ELF-1 (cell line): Measurements from ENCODE around the gene TLK2.
"Not testable (repeated sequence)": the region's sequence is repeated elsewhere in the genome, so short reads cannot be mapped to it uniquely, and the experiment has no call there.

Experiments
- DNase-seq: peaks from one replicate; pipeline ENCODE4 v3.0.0-alpha.2; 2016; ENCODE audit warnings: low read depth, low spot score

Gene TLK2

GRCh38 chr17:62482553-62482952 is 3.9 kb downstream of the TLK2 start:
- not testable (repeated sequence) for DNase-seq

DNA sequence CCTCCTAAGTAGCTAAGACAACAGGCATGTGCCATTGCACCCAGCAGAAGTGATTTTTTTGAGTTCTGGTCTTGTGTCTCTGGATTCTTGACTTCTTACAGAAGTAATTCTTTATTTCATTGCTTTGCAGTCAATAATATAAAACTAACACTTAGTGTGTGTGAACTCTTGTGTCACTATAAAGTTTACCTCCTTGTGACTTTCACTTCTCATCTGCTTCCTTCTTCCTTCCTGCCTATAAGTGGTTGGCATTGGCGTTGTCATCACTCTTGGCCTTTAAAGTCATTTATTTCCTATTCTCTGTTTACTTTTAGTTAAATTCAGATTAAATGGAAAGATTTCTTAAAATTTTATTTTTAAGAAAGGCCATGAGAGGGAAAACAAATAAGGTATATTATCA is 12.4 kb downstream of the TLK2 start:
- DNase-seq, result not testable (repeated sequence)

- not testable (repeated sequence) for DNase-seq
These were observed 14.5 kb downstream of the TLK2 start for GRCh38 chr17:62493049-62493655.

GRCh38 chr17:62494073-62494472 is 15.4 kb downstream of the TLK2 start:
- not testable (repeated sequence) for DNase-seq

GRCh38 chr17:62496344-62496743 is 17.7 kb downstream of the TLK2 start:
- not testable (repeated sequence) for DNase-seq

- peak; percentile 20 for DNase-seq
These were observed 20.2 kb downstream of the TLK2 start for GRCh38 chr17:62498796-62499195.

- DNase-seq, result not testable (repeated sequence)
These were observed 21.8 kb downstream of the TLK2 start for GRCh38 chr17:62500463-62500862.

DNA sequence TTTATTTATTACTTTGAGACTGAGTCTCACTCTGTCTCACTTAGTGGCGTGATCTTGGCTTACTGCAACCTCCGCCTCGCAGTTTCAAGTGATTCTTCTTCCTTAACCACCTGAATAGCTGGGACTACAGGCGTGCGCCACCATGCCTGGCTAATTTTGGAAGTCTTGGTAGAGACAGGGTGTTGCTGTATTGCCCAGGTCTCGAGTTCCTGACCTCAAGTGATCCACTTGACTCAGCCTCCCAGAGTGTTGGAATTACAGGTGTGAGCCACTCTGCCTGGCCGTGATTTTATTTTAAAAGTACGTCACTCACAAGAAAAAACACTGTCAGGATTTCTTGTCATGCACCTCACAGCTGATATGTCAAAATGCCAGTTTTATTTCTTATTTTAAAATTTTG is 26.2 kb downstream of the TLK2 start:
- not testable (repeated sequence) for DNase-seq

DNA sequence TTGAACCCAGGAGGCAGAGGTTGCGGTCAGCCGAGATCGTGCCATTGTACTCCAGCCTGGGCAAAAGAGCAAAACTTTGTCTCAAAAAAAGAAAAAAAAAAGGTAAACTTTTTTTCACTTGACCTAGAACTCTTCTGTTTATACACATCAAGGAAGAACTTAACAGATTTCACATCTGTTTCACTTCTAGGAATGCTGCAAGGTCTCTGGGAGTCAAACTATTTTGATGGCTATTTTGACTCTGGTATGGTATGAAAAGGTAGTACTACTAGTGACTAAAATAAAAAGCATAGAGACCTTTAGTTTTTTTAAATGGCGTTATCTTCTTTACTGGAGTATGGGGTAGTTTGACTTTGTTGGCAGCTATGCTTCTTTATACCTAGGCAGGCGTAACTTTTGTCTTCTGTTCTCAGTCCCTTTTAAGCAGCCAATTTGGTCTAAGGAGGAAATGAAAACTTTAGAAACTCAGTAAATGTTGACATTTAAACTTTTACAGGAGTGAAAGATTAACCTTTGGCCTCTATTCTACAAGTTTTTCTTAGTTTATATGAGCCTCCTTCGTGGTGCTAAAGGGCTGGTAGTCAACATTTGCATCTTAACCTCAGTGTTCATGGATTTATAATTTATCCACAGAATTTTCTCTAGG is 28.7 kb downstream of the TLK2 start:
- not testable (repeated sequence) for DNase-seq

GRCh38 chr17:62510247-62510819 is 31.7 kb downstream of the TLK2 start:
- DNase-seq, result not testable (repeated sequence)

DNA sequence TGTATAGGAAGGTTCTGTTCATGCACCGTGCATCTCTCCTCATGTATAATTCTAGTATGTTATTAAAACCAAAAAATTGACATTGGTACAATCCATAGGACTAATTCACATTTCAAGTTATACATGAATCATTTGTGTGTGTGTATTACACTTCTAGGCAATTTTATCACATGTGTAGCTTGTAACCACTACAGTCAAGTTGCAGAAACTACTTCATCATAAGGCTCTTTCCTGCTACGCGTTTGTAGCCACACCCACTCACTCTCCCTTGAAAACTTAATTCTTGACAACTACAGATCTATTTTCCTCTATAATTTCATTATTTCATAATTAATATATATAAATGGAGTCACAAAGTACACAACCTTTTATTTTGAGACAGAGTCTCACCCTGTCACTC is 32.4 kb downstream of the TLK2 start:
- not testable (repeated sequence) for DNase-seq

- DNase-seq, result not testable (repeated sequence)
These were observed 37.8 kb downstream of the TLK2 start for GRCh38 chr17:62516376-62516775.

- not testable (repeated sequence) for DNase-seq
These were observed 42.7 kb downstream of the TLK2 start for GRCh38 chr17:62521295-62521694.

- DNase-seq, result not testable (repeated sequence)
These were observed 45.5 kb downstream of the TLK2 start for GRCh38 chr17:62524077-62524476.

DNA sequence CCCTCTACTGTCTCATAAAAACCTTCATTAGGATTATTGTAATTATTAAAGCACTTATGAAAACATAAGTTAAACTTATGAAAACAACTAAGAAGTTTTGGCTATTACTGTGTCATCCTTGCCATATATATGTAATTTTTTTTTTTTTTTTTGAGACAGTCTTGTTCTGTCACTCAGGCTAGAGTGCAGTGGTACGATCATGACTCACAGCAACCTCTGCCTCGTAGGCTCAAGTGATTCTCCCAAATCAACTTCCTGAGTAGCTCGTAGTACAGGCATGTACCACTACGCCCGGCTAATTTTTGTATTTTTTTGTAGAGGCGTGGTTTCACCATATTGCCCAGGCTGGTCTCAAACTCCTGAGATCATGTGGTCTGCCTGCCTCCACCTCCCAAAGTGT is 46.7 kb downstream of the TLK2 start:
- DNase-seq, result not testable (repeated sequence)

DNA sequence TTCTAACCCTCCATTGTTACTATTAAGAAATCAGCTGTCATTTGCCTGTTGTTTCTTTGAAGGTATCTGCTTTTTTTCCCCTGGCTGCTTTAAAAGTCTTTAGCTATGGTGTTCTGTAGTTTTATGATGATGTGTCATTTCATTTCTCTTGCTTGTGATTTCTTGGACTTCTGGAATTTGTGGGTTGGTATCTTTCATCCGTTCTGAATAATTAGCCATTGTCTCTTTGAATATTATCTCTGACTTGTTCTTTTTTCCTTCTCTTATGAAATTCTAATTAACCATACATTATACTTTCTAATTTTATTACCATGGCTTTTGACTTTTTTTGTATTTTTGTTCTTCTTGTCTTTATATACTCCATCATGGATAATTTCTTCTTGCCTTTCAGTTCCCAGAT is 52.3 kb downstream of the TLK2 start:
- not testable (repeated sequence) for DNase-seq

DNA sequence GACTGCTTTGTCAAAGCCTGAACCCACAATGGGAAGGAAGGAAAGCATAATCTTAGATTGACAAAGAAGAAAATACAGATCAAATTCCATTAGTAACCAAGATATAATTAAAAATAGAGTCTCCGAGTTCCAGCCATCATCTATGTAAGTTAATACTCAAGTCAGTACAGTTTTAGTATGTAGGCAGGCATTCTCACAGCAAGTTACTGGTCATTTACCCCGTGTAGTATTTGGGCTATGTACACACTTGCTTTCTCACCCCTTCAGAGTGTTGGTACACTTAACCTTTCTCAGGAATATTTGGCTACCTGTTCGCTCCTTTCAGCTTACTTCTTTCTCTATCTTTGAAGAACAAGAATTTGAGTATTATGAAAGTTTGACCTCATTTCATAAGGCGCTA is 57.9 kb downstream of the TLK2 start:
- not testable (repeated sequence) for DNase-seq

GRCh38 chr17:62541073-62541472 is 62.4 kb downstream of the TLK2 start:
- DNase-seq, result not testable (repeated sequence)

DNA sequence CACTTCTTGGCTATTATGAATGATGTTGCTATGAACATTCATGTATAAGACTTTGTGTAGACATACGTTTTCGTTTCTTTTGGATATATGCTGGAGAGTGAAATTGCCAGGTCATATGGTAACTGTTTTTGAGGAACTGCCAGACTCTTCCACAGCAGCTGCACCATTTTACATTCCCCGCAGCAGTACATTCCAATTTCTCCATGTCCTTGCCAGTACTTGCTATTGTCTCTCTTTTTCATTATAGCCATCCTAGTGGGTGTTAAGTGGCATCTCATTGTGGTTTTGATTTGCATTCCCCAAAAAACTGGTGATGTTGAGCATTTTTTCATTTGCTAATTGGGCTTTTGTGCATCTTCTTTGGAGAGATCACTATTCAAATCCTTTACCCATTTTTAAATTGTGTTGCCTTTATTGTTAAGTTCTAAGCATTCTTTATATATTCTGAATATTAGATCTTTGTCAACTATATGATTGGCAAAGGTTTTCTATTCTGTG is 64.7 kb downstream of the TLK2 start:
- DNase-seq, result not testable (repeated sequence)

GRCh38 chr17:62546066-62546465 is 67.4 kb downstream of the TLK2 start:
- not testable (repeated sequence) for DNase-seq

DNA sequence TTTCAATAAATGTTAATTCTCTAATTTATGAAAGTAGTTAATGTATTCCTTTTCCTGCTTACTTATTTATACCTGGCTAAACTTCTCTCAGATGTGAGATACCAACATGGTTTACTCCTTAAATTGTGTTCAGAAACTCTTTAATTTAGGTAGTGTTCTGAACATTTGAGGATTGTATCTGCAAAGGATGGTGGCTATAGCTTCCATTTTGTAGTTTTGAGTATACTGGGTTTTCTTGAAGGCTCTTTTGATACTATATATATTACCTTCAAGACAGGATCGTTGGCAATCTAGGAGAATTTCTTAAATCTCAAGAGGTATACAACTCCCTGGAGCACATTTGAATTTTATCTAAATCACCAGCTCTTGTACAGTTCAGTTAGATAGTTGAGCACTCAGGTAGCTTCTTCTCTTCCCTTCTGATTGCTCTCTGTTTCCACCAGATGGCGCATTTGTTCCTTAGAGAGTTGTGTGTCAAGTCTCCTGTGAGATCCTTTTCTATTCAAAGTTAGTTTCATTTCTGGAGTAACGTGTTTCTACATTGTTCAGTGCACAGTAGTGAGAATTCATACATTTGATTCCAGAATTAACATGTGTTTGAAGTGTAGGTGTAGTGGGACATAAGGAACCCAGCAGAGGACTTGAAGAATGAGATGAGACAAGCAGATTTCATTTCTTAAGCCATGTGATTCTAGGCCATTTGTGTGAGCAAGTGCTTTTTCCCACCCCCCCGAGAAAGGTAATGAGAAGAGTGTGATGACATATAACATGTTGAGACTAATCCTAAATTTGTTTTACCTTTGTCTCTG is 74.4 kb downstream of the TLK2 start:
- not testable (repeated sequence) for DNase-seq

GRCh38 chr17:62557532-62557931 is 78.9 kb downstream of the TLK2 start:
- not testable (repeated sequence) for DNase-seq
